Right lobe of liver (tissue), 6 donors: ENCODE measurements around the gene ATP6V1D. TPM values are rescaled to one million over a fixed set of nuclear protein-coding genes. Genes with fewer than 3 reads are reported as not detected.

ENCODE experiments used
- ATAC-seq, 4 donors: fragments of 200-7000 bp; cut with Tn5 transposase; one replicate each; pipeline ENCODE4 v1.9.1; 2020; ENCODE audit warnings: mild to moderate bottlenecking in 4 of 4, moderate library complexity in 4 of 4
- DNase-seq, 3 donors: peaks; one replicate each; pipeline ENCODE4 v3.0.0-alpha.2; 2020
- H3K27ac ChIP-seq, 3 donors: fragments of 200-600 bp; one replicate each; pipeline ENCODE4 v1.8.0; 2022
- H3K27me3 ChIP-seq, 2 donors: fragments of 200-600 bp; one replicate each; pipeline ENCODE4 v1.8.0; 2022
- H3K36me3 ChIP-seq, 4 donors: fragments of 200-600 bp; sonication (generic) in 1 of 4; one replicate each; pipeline versions ENCODE4 v1.5.1 to v1.8.0; 2017 to 2022; ENCODE audit warnings: control low read depth in 1 of 4
- H3K4me1 ChIP-seq, 4 donors: fragments of 200-600 bp; sonication (generic) in 1 of 4; one replicate each; pipeline versions ENCODE4 v1.5.1 to v1.8.0; 2017 to 2022; ENCODE audit warnings: control low read depth in 1 of 4
- H3K4me3 ChIP-seq, 3 donors: fragments of 200-600 bp; one replicate each; pipeline ENCODE4 v1.8.0; 2022
- H3K9me3 ChIP-seq, 4 donors: fragments of 200-600 bp; sonication (generic) in 1 of 4; one replicate each; pipeline versions ENCODE4 v1.5.1 to v1.8.0; 2017 to 2022; ENCODE audit warnings: control low read depth in 1 of 4
- POLR2A ChIP-seq: fragments of 450-650 bp; IDR thresholded peaks from one replicate; pipeline ENCODE4 v1.6.1; 2017; ENCODE audit warnings: antibody characterized with exemption, mild to moderate bottlenecking
- WGBS: methylation state at CpG from one replicate; pipeline ENCODE4 v1.1.6; 2018; ENCODE audit warnings: low coverage, low lambda C conversion rate; ENCODE audit not compliant: insufficient coverage; ENCODE audit errors: missing lambda C conversion rate; 5-methylcytosine and 5-hydroxymethylcytosine counted together
- intact Hi-C, 2 donors: fragments of 100-400 bp; cut with DNase I; formaldehyde crosslinking; loops; one replicate each; pipeline versions ENCODE4 v1.11.2 to v1.14.1; 2022
- total RNA-seq, 6 experiments: library from RNA; depleted of rRNA in 2 of 6; stranded (reverse); fragments of >200 nt in 2 of 6; fragmentation: NEBNext Ultra II Directional in 3 of 6; extraction: Animal tissue kit (Norgen Biotek cat#: 25700) in 3 of 6; gene quantifications; one replicate each; pipeline versions ENCODE4 v1.1.0 to v1.2.4, GENCODE V29; 2016 to 2023
- TF ChIP-seq, protein P1 (sequence below), 4 donors: fragments of 200-600 bp in 3 of 4; fragments of 450-650 bp in 1 of 4; IDR thresholded peaks; one replicate each; pipeline versions ENCODE4 v1.5.1 to v1.8.0; 2016 to 2022; ENCODE audit warnings: antibody characterized with exemption in 4 of 4, mild to moderate bottlenecking in 2 of 4
- donor health status: DM: no; HTN: yes; CAD: no.
- donor health status: DM: no; HTN: no; CAD: no.
- donor health status: DM: no; HTN: no; CAD: no.
- donor health status: DM: no; HTN: yes; CAD: no.
- donor health status: DM: no; HTN: yes; CAD: no.

The ATP6V1D gene
- total RNA-seq, 6 experiments from 2014 or later = 20.4 to 37.4 (median 27.9) TPM

DNA sequence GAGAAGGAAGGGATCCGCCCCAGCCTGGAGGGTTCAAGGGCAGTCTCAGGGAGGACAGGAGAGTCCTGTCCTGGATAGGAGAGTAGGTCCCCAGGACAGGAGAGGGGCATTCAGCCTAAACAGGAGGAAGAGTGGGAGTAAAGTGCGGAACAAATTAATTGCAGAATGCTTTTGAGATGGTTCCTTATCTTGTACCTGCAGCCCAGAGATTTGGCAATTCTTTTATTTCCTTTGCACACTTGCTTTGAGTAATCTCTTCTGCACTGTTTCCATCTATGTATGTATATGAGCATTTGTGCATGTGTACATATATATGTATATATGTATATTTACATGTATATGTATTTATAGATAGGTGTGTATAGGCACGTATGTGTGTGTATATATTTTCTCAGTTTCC lies 29.7 kb upstream of the ATP6V1D start:
- H3K9me3 ChIP-seq = no peaks in the 10 kb centered on the region
- 60% methylated on average over 3 of the region's 3 CpGs for WGBS
- intact Hi-C loops = no loop called here
- ATAC-seq = peak in 1 of 4 donors; percentile 3
- no peaks in the 10 kb centered on the region for H3K27me3 ChIP-seq
- TF ChIP-seq, protein P1, sequence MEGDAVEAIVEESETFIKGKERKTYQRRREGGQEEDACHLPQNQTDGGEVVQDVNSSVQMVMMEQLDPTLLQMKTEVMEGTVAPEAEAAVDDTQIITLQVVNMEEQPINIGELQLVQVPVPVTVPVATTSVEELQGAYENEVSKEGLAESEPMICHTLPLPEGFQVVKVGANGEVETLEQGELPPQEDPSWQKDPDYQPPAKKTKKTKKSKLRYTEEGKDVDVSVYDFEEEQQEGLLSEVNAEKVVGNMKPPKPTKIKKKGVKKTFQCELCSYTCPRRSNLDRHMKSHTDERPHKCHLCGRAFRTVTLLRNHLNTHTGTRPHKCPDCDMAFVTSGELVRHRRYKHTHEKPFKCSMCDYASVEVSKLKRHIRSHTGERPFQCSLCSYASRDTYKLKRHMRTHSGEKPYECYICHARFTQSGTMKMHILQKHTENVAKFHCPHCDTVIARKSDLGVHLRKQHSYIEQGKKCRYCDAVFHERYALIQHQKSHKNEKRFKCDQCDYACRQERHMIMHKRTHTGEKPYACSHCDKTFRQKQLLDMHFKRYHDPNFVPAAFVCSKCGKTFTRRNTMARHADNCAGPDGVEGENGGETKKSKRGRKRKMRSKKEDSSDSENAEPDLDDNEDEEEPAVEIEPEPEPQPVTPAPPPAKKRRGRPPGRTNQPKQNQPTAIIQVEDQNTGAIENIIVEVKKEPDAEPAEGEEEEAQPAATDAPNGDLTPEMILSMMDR (IDR thresholded peaks at IDR 0.05) = no peak
- TF ChIP-seq POLR2A = no peak
- DNase-seq = no peak
- H3K27ac ChIP-seq = peak overlapping the region in 1 of 3 donors; percentile 26
- no peak overlapping the region for H3K4me3 ChIP-seq
- H3K4me1 ChIP-seq = peaks cover 0 to 21% (median 6%) of the 10 kb centered on the region in 4 donors
- H3K36me3 ChIP-seq = peaks cover 6 to 12% (median 7%) of the 10 kb centered on the region in 4 donors

DNA sequence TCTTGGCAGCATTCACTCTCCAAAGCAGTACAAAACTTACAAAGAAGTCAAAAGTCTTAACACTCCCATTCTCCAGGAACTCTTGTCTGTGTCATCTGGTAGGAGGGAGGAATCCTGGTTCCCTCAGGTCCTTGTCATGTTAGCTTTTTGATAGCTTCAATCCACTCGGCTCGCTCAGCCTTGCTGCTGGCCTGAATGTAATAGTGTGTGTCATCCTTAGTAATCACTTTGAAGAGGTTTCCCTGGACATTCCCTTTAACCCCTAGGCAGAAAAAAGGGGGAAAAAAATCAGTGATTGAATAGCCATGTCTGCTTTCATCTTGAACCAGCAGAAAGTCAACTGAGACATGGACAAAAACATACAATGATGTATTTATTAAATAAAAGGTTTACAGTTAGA lies 27.6 kb upstream of the ATP6V1D start:
- intact Hi-C loops = no loop called here
- no peak for ATAC-seq
- Histone ChIP-seq H3K36me3 (peaks cover 13 to 31% (median 21%) of the 10 kb centered on the region in 4 donors), H3K4me1 (peaks cover 0 to 12% (median 4%) of the 10 kb centered on the region in 4 donors), H3K9me3 (no peaks in the 10 kb centered on the region), H3K27me3 (no peaks in the 10 kb centered on the region), H3K4me3 (no peak overlapping the region), H3K27ac (no peak overlapping the region)
- WGBS = 100% methylated on average over 1 of the region's 2 CpGs
- no peak for TF ChIP-seq POLR2A
- TF ChIP-seq, protein P1 (IDR thresholded peaks at IDR 0.05) = no peak
- DNase-seq = no peak

DNA sequence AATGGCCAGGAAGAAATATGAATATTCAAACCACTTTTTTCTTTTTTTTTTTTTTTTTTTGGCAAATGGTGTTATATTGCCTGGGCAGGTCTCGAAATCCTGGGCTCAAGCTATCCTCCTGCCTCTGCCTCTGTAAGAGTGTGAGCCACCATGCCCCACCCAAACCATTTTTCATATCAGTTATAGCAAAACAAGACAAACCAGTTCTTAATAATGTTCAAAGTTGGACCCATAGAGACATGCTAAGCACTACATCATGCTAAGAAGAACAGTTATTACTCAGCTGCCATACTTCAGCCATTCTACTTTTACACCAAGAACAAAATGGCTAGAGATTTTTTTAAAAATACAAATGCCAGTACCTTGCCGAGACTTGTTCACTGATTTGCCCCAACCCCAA lies 26.0 kb upstream of the ATP6V1D start:
- TF ChIP-seq POLR2A = no peak
- TF ChIP-seq, protein P1 (IDR thresholded peaks at IDR 0.05) = no peak
- intact Hi-C loops = no loop called here
- ATAC-seq (no peak), DNase-seq (no peak)
- no peak overlapping the region for H3K4me3 ChIP-seq
- H3K36me3 ChIP-seq = peaks cover 15 to 47% (median 33%) of the 10 kb centered on the region in 4 donors
- H3K9me3 ChIP-seq = no peaks in the 10 kb centered on the region
- no peaks in the 10 kb centered on the region for H3K27me3 ChIP-seq
- H3K27ac ChIP-seq = peak overlapping the region in 1 of 3 donors; percentile 27
- H3K4me1 ChIP-seq = peaks cover 0 to 12% (median 4%) of the 10 kb centered on the region in 4 donors
- 82% methylated on average over 2 of the region's 2 CpGs for WGBS

DNA sequence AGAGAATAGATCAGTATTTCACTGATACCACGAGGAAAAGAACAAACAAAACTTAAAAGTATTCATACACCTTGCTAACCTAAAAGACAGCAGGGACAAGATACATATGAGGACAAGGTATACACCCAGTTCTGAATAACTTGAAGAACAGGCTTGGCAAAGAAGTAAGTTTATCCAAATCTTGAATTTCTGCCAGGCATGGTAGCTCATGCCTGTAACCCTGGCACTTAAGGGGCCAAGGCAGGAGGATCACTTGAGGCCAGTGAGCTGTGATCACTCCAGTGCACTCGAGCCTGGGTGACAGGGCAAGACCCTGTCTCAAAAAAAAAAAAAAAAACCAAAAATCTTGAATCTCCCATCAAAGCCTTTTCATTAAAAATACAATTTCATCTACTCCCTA lies 25.5 kb upstream of the ATP6V1D start:
- peaks cover 15 to 49% (median 34%) of the 10 kb centered on the region in 4 donors for H3K36me3 ChIP-seq
- WGBS = 83% methylated on average over 2 of the region's 2 CpGs
- TF ChIP-seq, protein P1 (IDR thresholded peaks at IDR 0.05) = no peak
- no peak for TF ChIP-seq POLR2A

DNA sequence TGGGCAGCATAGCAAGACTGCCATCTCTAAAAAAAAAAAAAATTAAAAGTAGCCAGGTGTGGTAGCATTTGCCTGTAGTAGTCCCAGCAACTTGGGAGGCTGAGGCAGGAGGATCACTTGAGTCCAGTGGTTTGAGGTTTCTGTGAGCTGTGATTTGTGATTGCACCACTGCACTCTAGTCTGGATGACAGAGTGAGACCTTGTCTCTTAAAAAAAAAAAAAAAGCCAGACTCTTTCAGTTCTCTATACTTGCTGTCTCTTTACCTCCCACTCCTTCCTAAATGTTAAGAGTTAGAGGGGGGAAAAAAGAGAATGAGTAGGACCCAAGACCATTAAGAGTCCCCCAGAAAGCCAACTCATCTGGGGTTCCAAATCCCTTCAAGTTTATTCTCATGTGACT lies 18.3 kb upstream of the ATP6V1D start:
- ATAC-seq (no peak), DNase-seq (no peak)
- Histone ChIP-seq H3K9me3 (no peaks in the 10 kb centered on the region), H3K27me3 (no peaks in the 10 kb centered on the region), H3K36me3 (peaks cover 7 to 84% (median 43%) of the 10 kb centered on the region in 4 donors), H3K4me1 (peaks cover 0 to under 1% (median 0%) of the 10 kb centered on the region in 4 donors), H3K4me3 (no peak overlapping the region), H3K27ac (no peak overlapping the region)
- intact Hi-C loops = no loop called here
- TF ChIP-seq, protein P1 (IDR thresholded peaks at IDR 0.05) = no peak
- no peak for TF ChIP-seq POLR2A

More for the DNA sequence above, 25.5 kb upstream of the ATP6V1D start:
- Histone ChIP-seq H3K9me3 (no peaks in the 10 kb centered on the region), H3K4me1 (peaks cover 0 to 12% (median 4%) of the 10 kb centered on the region in 4 donors), H3K27me3 (no peaks in the 10 kb centered on the region), H3K4me3 (no peak overlapping the region), H3K27ac (no peak overlapping the region)
- DNase-seq (no peak), ATAC-seq (no peak)
- intact Hi-C loops = no loop called here
